Measurements from ENCODE around the gene SMYD3. TPM values are rescaled to one million over a fixed set of nuclear protein-coding genes. Genes with fewer than 3 reads are reported as not detected.

Gene SMYD3
- total and polyA plus RNA-seq, 9 of the 15 experiments (the other 6 are each of a cell fraction or from before 2014, with no cell fraction given): 128 to 440 (median 197) TPM

GRCh38 chr1:246506674-246507481 lies at the start of gene SMYD3 (continued):
- TF ChIP-seq ARID4B (CRISPR knock-in tag; IDR thresholded peaks at IDR 0.05) (peak; percentile 64; the same call in 1 of the 2 replicates), MEF2D (tag; conservative IDR thresholded peaks at IDR 0.05; ENCODE audit: low read depth) (no peak), ZNF76 (CRISPR knock-in tag; IDR thresholded peaks at IDR 0.05; ENCODE audit: borderline replicate concordance) (no peak), GTF2B (IDR thresholded peaks at IDR 0.05; ENCODE audit: extremely low read depth, insufficient read length) (no peak), MAFK (IDR thresholded peaks at IDR 0.05; ENCODE audit: low read length) (no peak), ZNF512 (tag; IDR thresholded peaks at IDR 0.05) (no peak), ZC3H11A (IDR thresholded peaks at IDR 0.05; ENCODE audit: low read depth, low read length) (no peak), POLR2G (IDR thresholded peaks at IDR 0.05; ENCODE audit: low read depth, low read length) (peak; percentile 77), TFAP4 (CRISPR knock-in tag; IDR thresholded peaks at IDR 0.05; ENCODE audit: borderline replicate concordance) (peak; percentile 36; the same call in 1 of the 2 replicates), SIN3A (IDR thresholded peaks at IDR 0.05; ENCODE audit: borderline replicate concordance in 2 of 2, control insufficient read depth in 1 of 2, low read depth in 2 of 2, low read length in 2 of 2) (0 out of 4 replicates have a peak, but pooled peaks of 1 of the 2 experiments have one; percentile 42), YY1 (IDR thresholded peaks at IDR 0.05; ENCODE audit: borderline replicate concordance in 1 of 3, control insufficient read depth in 1 of 3, extremely low read depth in 1 of 3, insufficient read depth in 3 of 3, insufficient read length in 1 of 3, insufficient replicate concordance in 2 of 3, low read depth in 1 of 3, low read length in 2 of 3) (no peak), SAFB2 (IDR thresholded peaks at IDR 0.05; ENCODE audit: borderline replicate concordance, low read depth, low read length, severe bottlenecking) (no peak), RBM14 (IDR thresholded peaks at IDR 0.05; ENCODE audit: borderline replicate concordance, insufficient read depth, low read depth, low read length) (no peak), NFRKB (IDR thresholded peaks at IDR 0.05; ENCODE audit: low read depth) (no peak), MBD1 (CRISPR knock-in tag; IDR thresholded peaks at IDR 0.05) (no peak)

Data from K562 (cell line).